T-helper 2 cell treated with Interferon-gamma antibody and Interleukin-4, amounts not matched to agents 100 ng/mL and 5 ng/mL, for 36 hours (primary cell): Measurements from ENCODE around the gene FDX1. TPM values are rescaled to one million over a fixed set of nuclear protein-coding genes. Genes with fewer than 3 reads are reported as not detected.

Experiments used
- intact Hi-C: fragments of 100-400 bp; cut with micrococcal nuclease; formaldehyde crosslinking; loops from one replicate; pipeline ENCODE4 v1.15.1; 2023
- total RNA-seq: library from RNA; stranded (reverse); gene quantifications from 2 replicates; pipeline ENCODE4 v1.2.3, GENCODE V29; 2022

The FDX1 gene
- total RNA-seq, 1 donor from 2014 or later = 12.2 TPM

GRCh38 chr11:110463153-110463552 is 33.4 kb downstream of the FDX1 start:
- intact Hi-C loops = no loop called here

GRCh38 chr11:110465231-110465630 is 35.5 kb downstream of the FDX1 start:
- intact Hi-C loops = no loop called here

GRCh38 chr11:110467556-110467955 is 37.8 kb downstream of the FDX1 start:
- intact Hi-C loops = no loop called here

- intact Hi-C loops = no loop called here
Measured at GRCh38 chr11:110468121-110468520, 38.4 kb downstream of the FDX1 start.

GRCh38 chr11:110469127-110469526 is 39.4 kb downstream of the FDX1 start:
- intact Hi-C loops = no loop called here

GRCh38 chr11:110470716-110471115 is 41.0 kb downstream of the FDX1 start:
- intact Hi-C loops = no loop called here

GRCh38 chr11:110471371-110471770 is 41.6 kb downstream of the FDX1 start:
- intact Hi-C loops = no loop called here

- intact Hi-C loops = no loop called here
Measured at GRCh38 chr11:110472858-110473257, 43.1 kb downstream of the FDX1 start.

- intact Hi-C loops = no loop called here
Measured at GRCh38 chr11:110473706-110474105, 44.0 kb downstream of the FDX1 start.

GRCh38 chr11:110474578-110474977 is 44.8 kb downstream of the FDX1 start:
- intact Hi-C loops = no loop called here

- intact Hi-C loops = loop anchor here (1.0 kb wide), 1 partner anchor 13 kb away; no protein-coding TSS in a partner anchor
Measured at GRCh38 chr11:110475671-110476070, 45.9 kb downstream of the FDX1 start.

GRCh38 chr11:110478410-110478809 is 48.7 kb downstream of the FDX1 start:
- intact Hi-C loops = no loop called here

GRCh38 chr11:110479108-110480101 is 49.7 kb downstream of the FDX1 start:
- intact Hi-C loops = no loop called here

GRCh38 chr11:110481523-110481922 is 51.8 kb downstream of the FDX1 start:
- intact Hi-C loops = no loop called here

- intact Hi-C loops = no loop called here
Measured at GRCh38 chr11:110486156-110486555, 56.4 kb downstream of the FDX1 start.

- intact Hi-C loops = loop anchor here (1.0 kb wide), 1 partner anchor 12 kb away; no protein-coding TSS in a partner anchor
Measured at GRCh38 chr11:110488446-110488845, 58.7 kb downstream of the FDX1 start.

- intact Hi-C loops = no loop called here
Measured at GRCh38 chr11:110490886-110491285, 61.1 kb downstream of the FDX1 start.

GRCh38 chr11:110491577-110492320 is 62.0 kb downstream of the FDX1 start:
- intact Hi-C loops = no loop called here

- intact Hi-C loops = no loop called here
Measured at GRCh38 chr11:110492321-110492685, 62.6 kb downstream of the FDX1 start.

GRCh38 chr11:110493346-110493745 is 63.6 kb downstream of the FDX1 start:
- intact Hi-C loops = no loop called here

- intact Hi-C loops = no loop called here
Measured at GRCh38 chr11:110497231-110497978, 67.7 kb downstream of the FDX1 start.
